ENCODE results near the gene RNF114. TPM values are rescaled to one million over a fixed set of nuclear protein-coding genes. Genes with fewer than 3 reads are reported as not detected.

RNF114 gene
- total and polyA plus RNA-seq, 2 donors from 2014 or later = 70.7 to 89.2 TPM

GRCh38 chr20:49961413-49961812 is 25.2 kb downstream of the RNF114 start:
- intact Hi-C loops (cut with DNase I) = no loop called here

GRCh38 chr20:49964964-49965780 is 29.0 kb downstream of the RNF114 start:
- DNase-seq (peak in 3 of 5 donors; percentile 39 to 58 (median 55)), FAIRE-seq (no peak)
- Histone ChIP-seq H3K4me3 (ENCODE audit: low read length in 3 of 3) (no peak overlapping the region), H3K9ac (ENCODE audit: low read length in 3 of 3) (no peak overlapping the region), H3K36me3 (ENCODE audit: control insufficient read depth in 2 of 3, insufficient read depth in 3 of 3, low read length in 3 of 3) (no peaks in the 10 kb centered on the region), H3K4me1 (ENCODE audit: control insufficient read depth in 2 of 3, insufficient read depth in 2 of 3, low read depth in 1 of 3, low read length in 3 of 3) (peaks cover 0 to 3% (median 0%) of the 10 kb centered on the region in 3 donors), H3K9me3 (ENCODE audit: control insufficient read depth in 2 of 3, insufficient read depth in 1 of 3, low read length in 3 of 3) (no peaks in the 10 kb centered on the region), H3K27me3 (ENCODE audit: control insufficient read depth, insufficient read depth, low read length) (no peaks in the 10 kb centered on the region), H3K27ac (ENCODE audit: low read depth in 2 of 2, low read length in 2 of 2) (no peak overlapping the region)
- peak; percentile 16 for TF ChIP-seq CTCF (IDR thresholded peaks at IDR 0.05; ENCODE audit: borderline replicate concordance, extremely low read depth, insufficient read depth)
- intact Hi-C loops (cut with DNase I) = no loop called here

More at GRCh38 chr20:49961413-49961812, 25.2 kb downstream of the RNF114 start:
- TF ChIP-seq CTCF (IDR thresholded peaks at IDR 0.05; ENCODE audit: borderline replicate concordance, extremely low read depth, insufficient read depth) = no peak
- H3K27me3 ChIP-seq (ENCODE audit: control insufficient read depth, insufficient read depth, low read length) = no peaks in the 10 kb centered on the region
- no peak for DNase-seq
- H3K36me3 ChIP-seq (ENCODE audit: control insufficient read depth in 2 of 3, insufficient read depth in 3 of 3, low read length in 3 of 3) = peaks cover 0 to 5% (median 0%) of the 10 kb centered on the region in 3 donors
- H3K27ac ChIP-seq (ENCODE audit: low read depth in 2 of 2, low read length in 2 of 2) = no peak overlapping the region
- peaks cover 0 to 3% (median 0%) of the 10 kb centered on the region in 3 donors for H3K4me1 ChIP-seq (ENCODE audit: control insufficient read depth in 2 of 3, insufficient read depth in 2 of 3, low read depth in 1 of 3, low read length in 3 of 3)
- H3K9me3 ChIP-seq (ENCODE audit: control insufficient read depth in 2 of 3, insufficient read depth in 1 of 3, low read length in 3 of 3) = no peaks in the 10 kb centered on the region
- no peak overlapping the region for H3K9ac ChIP-seq (ENCODE audit: low read length in 3 of 3)
- no peak overlapping the region for H3K4me3 ChIP-seq (ENCODE audit: low read length in 3 of 3)
- FAIRE-seq = no peak

- intact Hi-C loops (cut with DNase I) = no loop called here
- Histone ChIP-seq H3K9me3 (ENCODE audit: control insufficient read depth in 2 of 3, insufficient read depth in 1 of 3, low read length in 3 of 3) (no peaks in the 10 kb centered on the region), H3K27me3 (ENCODE audit: control insufficient read depth, insufficient read depth, low read length) (no peaks in the 10 kb centered on the region), H3K36me3 (ENCODE audit: control insufficient read depth in 2 of 3, insufficient read depth in 3 of 3, low read length in 3 of 3) (no peaks in the 10 kb centered on the region), H3K27ac (ENCODE audit: low read depth in 2 of 2, low read length in 2 of 2) (no peak overlapping the region), H3K4me1 (ENCODE audit: control insufficient read depth in 2 of 3, insufficient read depth in 2 of 3, low read depth in 1 of 3, low read length in 3 of 3) (peaks cover 0 to 3% (median 0%) of the 10 kb centered on the region in 3 donors), H3K9ac (ENCODE audit: low read length in 3 of 3) (no peak overlapping the region), H3K4me3 (ENCODE audit: low read length in 3 of 3) (no peak overlapping the region)
- TF ChIP-seq CTCF (IDR thresholded peaks at IDR 0.05; ENCODE audit: borderline replicate concordance, extremely low read depth, insufficient read depth) = no peak
- DNase-seq (no peak), FAIRE-seq (no peak)
Measured at GRCh38 chr20:49965781-49966305, 29.6 kb downstream of the RNF114 start.
